OCI-LY1 (cell line): ENCODE data around the gene MYL3.

Experiments
- H2AFZ ChIP-seq: fragments of 200-600 bp; sonication (generic), shearing (Covaris generic); 2 replicates; pipeline ENCODE4 v1.6.0; 2014; ENCODE audit warnings: antibody characterized with exemption, mild to moderate bottlenecking, low read length
- H3F3A ChIP-seq: fragments of 200-600 bp; sonication (generic), shearing (Covaris generic); 2 replicates; pipeline ENCODE4 v1.6.0; 2014; ENCODE audit warnings: mild to moderate bottlenecking, antibody characterized with exemption, low read length, moderate library complexity; ENCODE audit not compliant: insufficient read depth
- H3K27ac ChIP-seq: fragments of 200-600 bp; sonication (generic); 2 replicates; pipeline ENCODE4 v1.5.1; 2014; ENCODE audit warnings: low read length, mixed run types, mild to moderate bottlenecking, low read depth; ENCODE audit not compliant: poor library complexity, severe bottlenecking
- H3K27me3 ChIP-seq: fragments of 200-600 bp; sonication (generic); 2 replicates; pipeline ENCODE4 v1.6.0; 2014; ENCODE audit warnings: antibody characterized with exemption, mild to moderate bottlenecking, low read length, moderate library complexity; ENCODE audit not compliant: insufficient read depth
- H3K36me3 ChIP-seq: fragments of 200-600 bp; sonication (generic); 2 replicates; pipeline ENCODE4 v1.6.1; 2014; ENCODE audit warnings: mild to moderate bottlenecking, antibody characterized with exemption, low read length, moderate library complexity, mixed read lengths; ENCODE audit not compliant: insufficient read depth
- H3K4me1 ChIP-seq: fragments of 200-600 bp; sonication (generic); 2 replicates; pipeline ENCODE4 v1.5.1; 2014; ENCODE audit warnings: mild to moderate bottlenecking, low read length, moderate library complexity; ENCODE audit not compliant: insufficient read depth, severe bottlenecking
- H3K4me2 ChIP-seq: fragments of 200-600 bp; sonication (generic), shearing (Covaris generic); 2 replicates; pipeline ENCODE4 v1.6.1; 2014; ENCODE audit warnings: low read length
- H3K4me3 ChIP-seq: fragments of 200-600 bp; sonication (generic); 2 replicates; pipeline ENCODE4 v1.5.1; 2014; ENCODE audit warnings: low read length, low read depth, mild to moderate bottlenecking, mixed read lengths; ENCODE audit not compliant: poor library complexity, severe bottlenecking
- H3K79me2 ChIP-seq: fragments of 200-600 bp; shearing (Covaris generic); 2 replicates; pipeline ENCODE4 v1.6.1; 2016; ENCODE audit warnings: mixed run types, low read length, mixed read lengths; ENCODE audit not compliant: insufficient read depth
- H3K9ac ChIP-seq: fragments of 200-600 bp; sonication (generic), shearing (Covaris generic); 2 replicates; pipeline ENCODE4 v1.6.1; 2014; ENCODE audit warnings: mild to moderate bottlenecking, low read length, mixed read lengths
- H3K9me2 ChIP-seq: fragments of 200-600 bp; sonication (generic), shearing (Covaris generic); 2 replicates; pipeline ENCODE4 v1.6.1; 2014; ENCODE audit warnings: low read depth, mild to moderate bottlenecking, low read length, mixed read lengths
- H3K9me3 ChIP-seq: fragments of 200-600 bp; shearing (Covaris generic); 2 replicates; pipeline ENCODE4 v1.6.1; 2014; ENCODE audit warnings: low read length, mixed read lengths
- H4K20me1 ChIP-seq: fragments of 200-600 bp; sonication (generic), shearing (Covaris generic); 2 replicates; pipeline ENCODE4 v1.6.0; 2016; ENCODE audit warnings: mild to moderate bottlenecking, low read length; ENCODE audit not compliant: insufficient read depth
- EZH2 ChIP-seq: fragments of 200-600 bp; sonication (generic), shearing (Covaris generic); IDR thresholded peaks from 2 replicates; pipeline ENCODE4 v1.8.0; 2017; ENCODE audit warnings: borderline replicate concordance, mixed run types, mild to moderate bottlenecking, antibody characterized with exemption, low read length, moderate library complexity, mixed read lengths
- TF ChIP-seq, protein P1 (sequence below): fragments of 200-600 bp; sonication (generic), shearing (Covaris generic); IDR thresholded peaks from 2 replicates; pipeline ENCODE4 v1.5.1; 2017; ENCODE audit warnings: mild to moderate bottlenecking, antibody characterized with exemption, low read length, moderate library complexity, mixed read lengths

Gene MYL3

DNA sequence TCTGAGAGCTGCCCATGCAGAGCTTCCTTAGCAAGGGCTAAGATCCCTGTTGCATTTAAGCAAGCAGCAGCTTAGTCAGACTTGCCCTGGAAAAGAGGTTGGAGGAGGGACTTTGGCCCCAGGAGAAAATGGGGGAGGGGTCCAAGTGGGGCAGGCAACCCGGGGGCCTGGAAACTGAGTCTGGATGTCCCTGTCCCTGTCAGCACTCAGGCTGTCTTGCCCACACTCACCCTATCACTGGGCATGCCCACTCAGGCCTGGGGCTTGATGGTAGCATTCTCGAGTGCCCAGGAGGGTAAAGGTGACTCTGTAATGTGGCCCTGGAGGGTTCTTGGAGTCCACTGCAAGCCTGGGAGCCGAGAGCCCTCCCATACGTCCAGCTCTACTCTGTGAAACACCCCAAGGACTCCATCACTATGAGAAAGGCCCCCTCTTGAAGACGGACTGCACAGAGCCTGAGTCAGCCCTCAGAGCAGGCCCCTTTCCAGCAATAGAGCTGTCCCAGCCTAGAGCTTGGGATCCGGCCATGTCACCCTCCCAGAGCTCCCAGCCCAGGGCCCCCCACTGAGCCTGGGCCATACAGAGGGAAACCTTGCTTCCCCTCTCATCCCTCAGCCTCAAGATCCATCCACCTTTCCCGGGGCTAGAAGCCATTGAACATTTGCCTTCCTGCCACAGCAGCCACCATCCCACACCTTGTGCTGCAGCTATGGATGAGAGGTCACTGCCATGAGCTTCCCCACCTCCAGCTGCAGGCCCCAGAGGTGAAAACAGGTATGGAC, 13.4 kb downstream of the MYL3 start:
- Histone ChIP-seq H2AFZ (no peak overlapping the region), H3K4me3 (no peak overlapping the region), H3K79me2 (no peaks in the 10 kb centered on the region), H3K9ac (no peak overlapping the region), H3K27me3 (no peaks in the 10 kb centered on the region), H3K4me2 (no peak overlapping the region), H3K27ac (no peak overlapping the region), H3K4me1 (peaks cover 13% of the 10 kb centered on the region), H3F3A (no peaks in the 10 kb centered on the region), H3K9me2 (no peaks in the 10 kb centered on the region), H3K36me3 (no peaks in the 10 kb centered on the region), H3K9me3 (no peaks in the 10 kb centered on the region), H4K20me1 (no peaks in the 10 kb centered on the region)
- TF ChIP-seq EZH2, result no peak
- TF ChIP-seq, protein P1, sequence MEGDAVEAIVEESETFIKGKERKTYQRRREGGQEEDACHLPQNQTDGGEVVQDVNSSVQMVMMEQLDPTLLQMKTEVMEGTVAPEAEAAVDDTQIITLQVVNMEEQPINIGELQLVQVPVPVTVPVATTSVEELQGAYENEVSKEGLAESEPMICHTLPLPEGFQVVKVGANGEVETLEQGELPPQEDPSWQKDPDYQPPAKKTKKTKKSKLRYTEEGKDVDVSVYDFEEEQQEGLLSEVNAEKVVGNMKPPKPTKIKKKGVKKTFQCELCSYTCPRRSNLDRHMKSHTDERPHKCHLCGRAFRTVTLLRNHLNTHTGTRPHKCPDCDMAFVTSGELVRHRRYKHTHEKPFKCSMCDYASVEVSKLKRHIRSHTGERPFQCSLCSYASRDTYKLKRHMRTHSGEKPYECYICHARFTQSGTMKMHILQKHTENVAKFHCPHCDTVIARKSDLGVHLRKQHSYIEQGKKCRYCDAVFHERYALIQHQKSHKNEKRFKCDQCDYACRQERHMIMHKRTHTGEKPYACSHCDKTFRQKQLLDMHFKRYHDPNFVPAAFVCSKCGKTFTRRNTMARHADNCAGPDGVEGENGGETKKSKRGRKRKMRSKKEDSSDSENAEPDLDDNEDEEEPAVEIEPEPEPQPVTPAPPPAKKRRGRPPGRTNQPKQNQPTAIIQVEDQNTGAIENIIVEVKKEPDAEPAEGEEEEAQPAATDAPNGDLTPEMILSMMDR, result no peak

- Histone ChIP-seq H2AFZ (no peak overlapping the region), H4K20me1 (no peaks in the 10 kb centered on the region), H3F3A (no peaks in the 10 kb centered on the region), H3K4me3 (no peak overlapping the region), H3K4me1 (peaks cover 13% of the 10 kb centered on the region), H3K9me2 (no peaks in the 10 kb centered on the region), H3K4me2 (no peak overlapping the region), H3K36me3 (no peaks in the 10 kb centered on the region), H3K27me3 (no peaks in the 10 kb centered on the region), H3K9me3 (no peaks in the 10 kb centered on the region), H3K9ac (no peak overlapping the region), H3K79me2 (no peaks in the 10 kb centered on the region), H3K27ac (no peak overlapping the region)
- no peak for TF ChIP-seq EZH2
- TF ChIP-seq, protein P1, result no peak
Measured at GRCh38 chr3:46849045-46849631, 14.1 kb downstream of the MYL3 start.

DNA sequence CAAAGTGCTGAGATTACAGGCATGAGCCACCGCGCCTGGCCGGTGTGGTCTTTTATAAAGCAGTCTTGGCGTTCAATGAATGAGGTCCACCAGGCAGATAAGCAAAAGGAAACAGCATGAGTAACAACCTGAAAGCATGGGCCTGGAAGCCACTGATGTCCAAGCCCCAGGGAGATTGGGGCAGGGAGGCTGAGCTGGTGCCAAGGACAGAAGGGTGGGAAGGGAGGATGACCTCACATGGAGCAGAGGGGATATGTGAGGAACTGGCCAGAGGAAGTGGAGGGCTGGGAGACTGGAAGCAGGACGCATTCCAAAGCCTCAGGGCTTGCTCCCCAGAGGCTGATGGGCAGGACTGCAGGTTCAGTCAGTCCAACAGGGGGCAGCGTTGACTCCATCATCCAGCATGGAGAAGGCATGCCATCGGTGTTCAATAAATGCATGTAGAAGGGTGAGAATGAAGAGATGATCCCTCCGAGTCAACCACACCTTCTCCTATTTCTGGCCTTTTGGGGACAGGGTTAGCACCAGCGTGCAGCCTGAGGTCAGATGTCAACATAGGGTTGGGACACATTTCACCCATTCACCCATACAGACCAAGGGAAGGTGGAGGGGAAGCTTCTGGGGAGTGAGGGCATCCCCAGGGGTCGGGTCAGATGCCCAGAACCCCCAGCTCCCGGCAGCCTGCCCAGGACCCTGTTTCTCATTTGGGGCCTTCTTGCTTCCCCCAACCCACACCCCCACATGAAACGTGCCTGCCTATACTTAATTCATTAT, 14.8 kb downstream of the MYL3 start:
- Histone ChIP-seq H3K36me3 (no peaks in the 10 kb centered on the region), H3F3A (no peaks in the 10 kb centered on the region), H3K79me2 (no peaks in the 10 kb centered on the region), H3K4me1 (peaks cover 13% of the 10 kb centered on the region), H3K9ac (no peak overlapping the region), H3K27me3 (no peaks in the 10 kb centered on the region), H3K4me3 (no peak overlapping the region), H4K20me1 (no peaks in the 10 kb centered on the region), H3K9me2 (no peaks in the 10 kb centered on the region), H3K4me2 (no peak overlapping the region), H3K27ac (no peak overlapping the region), H3K9me3 (no peaks in the 10 kb centered on the region), H2AFZ (no peak overlapping the region)
- no peak for TF ChIP-seq EZH2
- TF ChIP-seq, protein P1, result peak; percentile 60
